ENCODE results near the gene STOML3. TPM values are rescaled to one million over a fixed set of nuclear protein-coding genes. Genes with fewer than 3 reads are reported as not detected.

STOML3 gene
- total RNA-seq, result not detected

- H3K27me3 ChIP-seq, result no peaks in the 10 kb centered on the region
- no peaks in the 10 kb centered on the region for H3K9me3 ChIP-seq
- TF ChIP-seq, protein P1, sequence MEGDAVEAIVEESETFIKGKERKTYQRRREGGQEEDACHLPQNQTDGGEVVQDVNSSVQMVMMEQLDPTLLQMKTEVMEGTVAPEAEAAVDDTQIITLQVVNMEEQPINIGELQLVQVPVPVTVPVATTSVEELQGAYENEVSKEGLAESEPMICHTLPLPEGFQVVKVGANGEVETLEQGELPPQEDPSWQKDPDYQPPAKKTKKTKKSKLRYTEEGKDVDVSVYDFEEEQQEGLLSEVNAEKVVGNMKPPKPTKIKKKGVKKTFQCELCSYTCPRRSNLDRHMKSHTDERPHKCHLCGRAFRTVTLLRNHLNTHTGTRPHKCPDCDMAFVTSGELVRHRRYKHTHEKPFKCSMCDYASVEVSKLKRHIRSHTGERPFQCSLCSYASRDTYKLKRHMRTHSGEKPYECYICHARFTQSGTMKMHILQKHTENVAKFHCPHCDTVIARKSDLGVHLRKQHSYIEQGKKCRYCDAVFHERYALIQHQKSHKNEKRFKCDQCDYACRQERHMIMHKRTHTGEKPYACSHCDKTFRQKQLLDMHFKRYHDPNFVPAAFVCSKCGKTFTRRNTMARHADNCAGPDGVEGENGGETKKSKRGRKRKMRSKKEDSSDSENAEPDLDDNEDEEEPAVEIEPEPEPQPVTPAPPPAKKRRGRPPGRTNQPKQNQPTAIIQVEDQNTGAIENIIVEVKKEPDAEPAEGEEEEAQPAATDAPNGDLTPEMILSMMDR (IDR thresholded peaks at IDR 0.05), result no peak
- no peak for TF ChIP-seq POLR2A (IDR thresholded peaks at IDR 0.05)
- H3K4me3 ChIP-seq, result no peak within 1 kb of the TSS
- no peaks in the 10 kb centered on the region for H3K36me3 ChIP-seq
- DNase-seq, result no peak
- no peak within 1 kb of the TSS for H3K27ac ChIP-seq
- H3K4me1 ChIP-seq, result no peaks in the 10 kb centered on the region
Measured at GRCh38 chr13:38990693-38991092, at the start of gene STOML3. TSS of gene STOML3 (minus strand) at chr13:38990831. CDS start at chr13:38990721, 110 bp downstream.

DNA sequence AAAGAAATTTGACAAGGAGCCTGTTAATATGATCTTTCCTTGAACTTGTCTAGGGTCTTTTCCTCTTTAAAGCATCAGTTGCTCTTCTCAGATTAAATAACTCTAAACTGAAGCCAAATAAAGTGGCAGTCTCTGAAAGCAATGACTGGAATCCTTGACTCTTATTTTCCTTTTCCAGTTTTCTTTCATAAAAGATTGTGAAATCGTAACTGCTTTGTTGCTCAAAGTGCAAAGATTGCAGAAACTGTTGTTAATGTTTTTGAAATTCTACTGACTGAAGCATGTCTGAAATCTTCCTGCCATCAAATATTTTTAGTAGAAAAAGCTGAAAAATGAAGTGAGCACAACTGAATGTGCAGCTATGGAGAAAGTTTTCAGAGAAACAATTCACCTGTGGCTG, 49.6 kb upstream of the STOML3 start:
- DNase-seq, result no peak
- TF ChIP-seq, protein P1 (IDR thresholded peaks at IDR 0.05), result no peak
- no peak for TF ChIP-seq POLR2A (IDR thresholded peaks at IDR 0.05)
- no peaks in the 10 kb centered on the region for H3K9me3 ChIP-seq
- no peak overlapping the region for H3K27ac ChIP-seq
- peaks cover 0 to 7% (median 0%) of the 10 kb centered on the region in 3 donors for H3K36me3 ChIP-seq
- H3K27me3 ChIP-seq, result no peaks in the 10 kb centered on the region
- no peak overlapping the region for H3K4me3 ChIP-seq
- H3K4me1 ChIP-seq, result peaks cover 0 to 16% (median 4%) of the 10 kb centered on the region in 4 donors

DNA sequence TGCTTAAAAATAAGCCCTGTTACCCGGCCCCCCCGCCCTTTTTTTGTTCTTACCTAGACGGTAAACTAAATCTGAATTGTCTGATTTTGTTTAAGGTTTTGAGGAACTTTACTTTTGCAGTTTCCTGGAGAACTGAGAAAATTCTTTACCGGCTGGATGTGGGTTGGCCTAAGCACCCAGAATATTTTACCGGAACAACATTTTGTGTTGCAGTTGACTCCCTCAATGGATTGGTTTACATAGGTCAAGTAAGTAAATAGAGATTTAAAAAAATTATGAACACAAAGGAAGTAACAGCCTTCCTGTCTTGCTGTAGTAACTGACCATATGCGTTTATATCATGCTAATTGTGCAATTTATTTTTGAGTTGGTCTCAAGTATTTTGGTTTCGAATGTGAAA, 48.4 kb upstream of the STOML3 start:
- H3K36me3 ChIP-seq, result peaks cover 0 to under 1% (median 0%) of the 10 kb centered on the region in 3 donors
- H3K27me3 ChIP-seq, result no peaks in the 10 kb centered on the region
- TF ChIP-seq, protein P1 (IDR thresholded peaks at IDR 0.05), result no peak
- TF ChIP-seq POLR2A (IDR thresholded peaks at IDR 0.05), result no peak
- H3K27ac ChIP-seq, result peak overlapping the region in 3 of 4 donors; percentile 81 to 91 (median 86)
- peaks cover 0 to 26% (median 4%) of the 10 kb centered on the region in 4 donors for H3K4me1 ChIP-seq
- H3K9me3 ChIP-seq, result no peaks in the 10 kb centered on the region
- no peak for DNase-seq
- peak overlapping the region; percentile 61 to 94 (median 90) for H3K4me3 ChIP-seq

DNA sequence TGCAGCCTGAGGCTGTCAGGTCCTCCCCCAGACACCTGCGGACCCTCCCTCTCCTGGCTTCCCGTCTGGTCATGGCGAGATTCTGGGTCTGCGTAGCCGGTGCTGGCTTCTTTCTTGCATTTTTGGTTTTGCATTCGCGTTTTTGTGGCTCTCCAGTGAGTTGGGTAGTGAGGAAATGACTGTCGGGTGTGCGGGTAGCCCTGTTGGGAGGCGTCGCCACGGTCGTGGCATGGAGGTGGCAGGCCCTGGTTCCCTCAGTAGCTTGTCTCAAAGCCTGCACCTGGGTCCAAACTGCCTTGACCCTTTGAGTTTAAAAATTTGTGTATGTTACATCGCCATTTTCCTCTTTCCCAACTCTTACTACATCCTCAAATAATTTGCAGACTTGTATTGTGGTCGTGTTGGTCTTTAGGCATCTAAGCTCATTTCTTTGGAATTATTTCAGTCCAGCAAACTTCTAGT, 48.0 kb upstream of the STOML3 start:
- Histone ChIP-seq H3K36me3 (no peaks in the 10 kb centered on the region), H3K4me3 (peak overlapping the region; percentile 61 to 94 (median 90)), H3K9me3 (no peaks in the 10 kb centered on the region), H3K27ac (peak overlapping the region; percentile 81 to 91 (median 88)), H3K4me1 (peaks cover 0 to 29% (median 4%) of the 10 kb centered on the region in 4 donors), H3K27me3 (no peaks in the 10 kb centered on the region)
- peak in 2 of 3 donors; percentile 44 to 58 for DNase-seq
- TF ChIP-seq POLR2A (IDR thresholded peaks at IDR 0.05), result no peak
- TF ChIP-seq, protein P1 (IDR thresholded peaks at IDR 0.05), result no peak

DNA sequence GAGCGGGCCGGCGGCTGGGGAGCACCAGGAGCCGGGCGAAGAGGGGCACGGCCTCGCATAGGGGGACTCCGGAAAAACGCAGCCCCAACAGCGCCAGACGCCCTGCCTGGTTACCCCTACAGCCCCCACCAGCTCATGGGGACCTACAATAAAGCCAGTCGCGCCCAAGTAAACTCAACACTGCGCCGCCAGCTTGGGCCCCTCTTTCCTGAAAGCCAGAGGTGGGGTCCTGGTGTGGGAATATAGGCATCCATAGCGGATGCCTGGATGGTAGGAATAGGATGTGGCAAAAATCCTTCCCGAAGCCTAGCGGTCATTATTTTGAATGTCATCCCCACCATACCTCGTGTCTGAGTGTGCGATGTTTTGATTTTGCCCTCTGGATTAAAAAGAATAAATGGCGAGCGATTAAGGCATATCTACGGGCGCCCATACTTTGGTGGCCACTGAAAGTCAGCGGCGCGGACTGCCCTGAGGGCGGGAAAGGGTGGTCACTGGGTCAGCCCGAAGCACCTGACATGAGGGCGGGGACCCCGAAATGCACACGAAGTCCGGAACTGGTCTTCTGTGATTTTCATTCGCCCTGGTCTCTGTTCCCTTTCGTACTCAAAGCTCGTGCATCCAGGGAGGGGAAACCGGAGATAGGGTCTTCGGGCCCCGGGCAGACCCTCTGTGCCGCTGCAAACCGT, 47.4 kb upstream of the STOML3 start, which contains the start of the genes NHLRC3 and PROSER1:
NHLRC3 (plus strand) TSS at position 577 of the 689 bp plus-strand sequence. CDS start 184 bp downstream, outside the sequence.
PROSER1 (minus strand) TSS at position 210 of the 689 bp plus-strand sequence. CDS start 847 bp downstream, outside the sequence.
- H3K4me1 ChIP-seq, result peaks cover 0 to 29% (median 4%) of the 10 kb centered on the region in 4 donors
- TF ChIP-seq, protein P1 (IDR thresholded peaks at IDR 0.05), result peak in 3 of 6 experiments; percentile 12 to 28 (median 24)
- TF ChIP-seq POLR2A (IDR thresholded peaks at IDR 0.05), result peak; percentile 44 to 48

More for the DNA sequence above, 47.4 kb upstream of the STOML3 start, which contains the start of the genes NHLRC3 and PROSER1:
- DNase-seq, result peak; percentile 86 to 95 (median 87)
- H3K27me3 ChIP-seq, result no peaks in the 10 kb centered on the region
- H3K4me3 ChIP-seq, result peak within 1 kb of the TSS; percentile 61 to 94 (median 90)
- H3K27ac ChIP-seq, result peak within 1 kb of the TSS; percentile 81 to 91 (median 88)
- no peaks in the 10 kb centered on the region for H3K9me3 ChIP-seq
- H3K36me3 ChIP-seq, result no peaks in the 10 kb centered on the region

Measured in Peyer's patch (tissue), 4 donors.